ENCODE measurements around the gene RFTN1.

RFTN1 gene

DNA sequence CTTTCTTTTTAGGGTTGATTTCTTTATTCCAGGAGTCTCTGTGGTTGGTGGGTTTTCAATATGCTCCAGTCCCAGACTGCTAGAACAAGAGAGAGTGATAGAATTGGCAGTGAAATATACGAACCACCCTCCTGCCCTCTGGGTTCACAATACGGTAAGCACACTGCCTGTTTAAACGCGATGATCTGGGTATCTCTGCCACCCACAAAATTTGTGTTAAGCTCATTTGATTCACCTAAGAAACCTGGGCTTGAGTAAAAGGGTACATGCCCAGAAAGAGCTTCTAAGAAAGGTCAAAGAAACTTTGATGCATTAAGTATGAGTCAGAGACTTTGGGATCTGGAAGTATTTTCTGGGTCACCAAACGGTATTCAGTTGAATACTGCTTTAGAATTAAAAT lies 218.7 kb downstream of the RFTN1 start:
- H3K9ac ChIP-seq (ENCODE audit: low read depth, low read length, poor library complexity, severe bottlenecking) = no peak overlapping the region
- no peaks in the 10 kb centered on the region for H3K27me3 ChIP-seq (ENCODE audit: insufficient read depth, low read length, poor library complexity, severe bottlenecking)
- peaks cover 7% of the 10 kb centered on the region; the same call in 1 of the 2 replicates for H3K79me2 ChIP-seq (ENCODE audit: insufficient read depth, low read length)
- TF ChIP-seq, protein P1, sequence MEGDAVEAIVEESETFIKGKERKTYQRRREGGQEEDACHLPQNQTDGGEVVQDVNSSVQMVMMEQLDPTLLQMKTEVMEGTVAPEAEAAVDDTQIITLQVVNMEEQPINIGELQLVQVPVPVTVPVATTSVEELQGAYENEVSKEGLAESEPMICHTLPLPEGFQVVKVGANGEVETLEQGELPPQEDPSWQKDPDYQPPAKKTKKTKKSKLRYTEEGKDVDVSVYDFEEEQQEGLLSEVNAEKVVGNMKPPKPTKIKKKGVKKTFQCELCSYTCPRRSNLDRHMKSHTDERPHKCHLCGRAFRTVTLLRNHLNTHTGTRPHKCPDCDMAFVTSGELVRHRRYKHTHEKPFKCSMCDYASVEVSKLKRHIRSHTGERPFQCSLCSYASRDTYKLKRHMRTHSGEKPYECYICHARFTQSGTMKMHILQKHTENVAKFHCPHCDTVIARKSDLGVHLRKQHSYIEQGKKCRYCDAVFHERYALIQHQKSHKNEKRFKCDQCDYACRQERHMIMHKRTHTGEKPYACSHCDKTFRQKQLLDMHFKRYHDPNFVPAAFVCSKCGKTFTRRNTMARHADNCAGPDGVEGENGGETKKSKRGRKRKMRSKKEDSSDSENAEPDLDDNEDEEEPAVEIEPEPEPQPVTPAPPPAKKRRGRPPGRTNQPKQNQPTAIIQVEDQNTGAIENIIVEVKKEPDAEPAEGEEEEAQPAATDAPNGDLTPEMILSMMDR (conservative IDR thresholded peaks at IDR 0.05; ENCODE audit: low read length) = no peak
- no peak for TF ChIP-seq EZH2phosphoT487 (IDR thresholded peaks at IDR 0.05; ENCODE audit: borderline replicate concordance)
- peaks cover 9% of the 10 kb centered on the region; the same call in 1 of the 2 replicates for H3F3A ChIP-seq (ENCODE audit: low read depth)
- no peak overlapping the region for H3K4me2 ChIP-seq (ENCODE audit: low read depth, low read length, poor library complexity, severe bottlenecking)
- no peak overlapping the region for H3K4me3 ChIP-seq (ENCODE audit: low read length, poor library complexity, severe bottlenecking)
- H4K20me1 ChIP-seq (ENCODE audit: insufficient read depth, low read length, poor library complexity, severe bottlenecking) = no peaks in the 10 kb centered on the region
- no peaks in the 10 kb centered on the region for H3K9me2 ChIP-seq (replicated peaks; ENCODE audit: low read depth, low read length)
- H3K9me3 ChIP-seq (ENCODE audit: insufficient read depth, low read depth, low read length) = peaks cover 15% of the 10 kb centered on the region; the same call in 1 of the 2 replicates
- H3K4me1 ChIP-seq (ENCODE audit: insufficient read depth, low read length, poor library complexity, severe bottlenecking) = peaks cover 19% of the 10 kb centered on the region
- H3K36me3 ChIP-seq (ENCODE audit: insufficient read depth, low read length) = peaks cover 51% of the 10 kb centered on the region
- no peak overlapping the region for H2AFZ ChIP-seq (ENCODE audit: low read length)

- Histone ChIP-seq H3K79me2 (ENCODE audit: insufficient read depth, low read length) (peaks cover 7% of the 10 kb centered on the region; the same call in 1 of the 2 replicates), H3K9ac (ENCODE audit: low read depth, low read length, poor library complexity, severe bottlenecking) (peak overlapping the region; percentile 30), H3K9me2 (replicated peaks; ENCODE audit: low read depth, low read length) (no peaks in the 10 kb centered on the region), H3F3A (ENCODE audit: low read depth) (peaks cover 9% of the 10 kb centered on the region; the same call in 1 of the 2 replicates), H3K4me1 (ENCODE audit: insufficient read depth, low read length, poor library complexity, severe bottlenecking) (peaks cover 22% of the 10 kb centered on the region), H3K27me3 (ENCODE audit: insufficient read depth, low read length, poor library complexity, severe bottlenecking) (no peaks in the 10 kb centered on the region), H2AFZ (ENCODE audit: low read length) (no peak overlapping the region), H3K36me3 (ENCODE audit: insufficient read depth, low read length) (peaks cover 37% of the 10 kb centered on the region), H3K9me3 (ENCODE audit: insufficient read depth, low read depth, low read length) (peaks cover 9% of the 10 kb centered on the region; the same call in 1 of the 2 replicates), H3K4me2 (ENCODE audit: low read depth, low read length, poor library complexity, severe bottlenecking) (peak overlapping the region; percentile 74), H3K4me3 (ENCODE audit: low read length, poor library complexity, severe bottlenecking) (peak overlapping the region; percentile 48), H4K20me1 (ENCODE audit: insufficient read depth, low read length, poor library complexity, severe bottlenecking) (no peaks in the 10 kb centered on the region)
- TF ChIP-seq, protein P1 (conservative IDR thresholded peaks at IDR 0.05; ENCODE audit: low read length) = no peak
- no peak for TF ChIP-seq EZH2phosphoT487 (IDR thresholded peaks at IDR 0.05; ENCODE audit: borderline replicate concordance)
Observed at GRCh38 chr3:16290827-16291196, 222.7 kb downstream of the RFTN1 start.

DNA sequence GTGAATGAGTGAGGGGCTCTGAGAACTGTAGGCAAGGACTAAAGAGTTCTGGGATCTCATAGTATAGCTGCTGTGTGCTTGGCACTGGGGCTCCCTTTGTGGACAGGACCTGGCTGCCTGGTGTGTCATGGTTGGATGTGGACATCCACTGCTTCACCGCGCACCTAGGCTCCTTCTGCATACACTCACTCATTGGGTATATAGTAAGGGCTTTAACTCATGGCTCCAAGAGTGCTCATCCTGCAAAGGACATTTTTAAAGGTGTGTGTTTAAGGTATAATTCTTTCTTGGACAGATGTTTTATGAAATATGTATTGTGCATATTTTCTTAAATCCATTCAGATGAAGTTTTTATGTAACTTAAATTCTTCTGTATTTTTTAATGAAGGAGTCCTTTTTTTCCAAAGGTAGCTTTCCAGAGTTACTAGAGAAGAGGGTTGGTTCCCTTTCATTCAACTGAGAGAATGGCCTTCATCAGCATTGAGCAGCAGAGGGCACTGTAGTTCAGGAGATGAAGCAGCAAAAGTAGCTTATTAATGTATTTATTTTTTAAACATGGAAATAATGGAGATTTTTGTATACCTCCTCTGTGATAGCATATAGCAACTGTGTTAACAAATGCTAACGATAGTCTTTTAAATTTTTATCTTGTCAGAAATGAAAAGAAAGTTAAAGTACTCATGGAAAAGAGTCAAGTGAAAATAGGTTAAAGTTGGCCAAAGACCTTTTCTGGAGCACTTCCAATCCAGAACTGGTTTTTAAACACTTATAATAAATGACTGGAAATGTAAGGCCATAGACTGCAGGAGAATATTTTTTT lies 223.3 kb downstream of the RFTN1 start:
- peaks cover 22% of the 10 kb centered on the region for H3K4me1 ChIP-seq (ENCODE audit: insufficient read depth, low read length, poor library complexity, severe bottlenecking)
- H3K4me3 ChIP-seq (ENCODE audit: low read length, poor library complexity, severe bottlenecking) = peak overlapping the region; percentile 48
- no peak for TF ChIP-seq EZH2phosphoT487 (IDR thresholded peaks at IDR 0.05; ENCODE audit: borderline replicate concordance)
- TF ChIP-seq, protein P1 (conservative IDR thresholded peaks at IDR 0.05; ENCODE audit: low read length) = peak; percentile 97
- no peaks in the 10 kb centered on the region for H3K27me3 ChIP-seq (ENCODE audit: insufficient read depth, low read length, poor library complexity, severe bottlenecking)
- H4K20me1 ChIP-seq (ENCODE audit: insufficient read depth, low read length, poor library complexity, severe bottlenecking) = no peaks in the 10 kb centered on the region
- H3K36me3 ChIP-seq (ENCODE audit: insufficient read depth, low read length) = peaks cover 31% of the 10 kb centered on the region
- H3K9me3 ChIP-seq (ENCODE audit: insufficient read depth, low read depth, low read length) = peaks cover 9% of the 10 kb centered on the region; the same call in 1 of the 2 replicates
- H2AFZ ChIP-seq (ENCODE audit: low read length) = no peak overlapping the region
- H3K79me2 ChIP-seq (ENCODE audit: insufficient read depth, low read length) = peaks cover 7% of the 10 kb centered on the region; the same call in 1 of the 2 replicates
- H3K4me2 ChIP-seq (ENCODE audit: low read depth, low read length, poor library complexity, severe bottlenecking) = peak overlapping the region; percentile 74
- H3F3A ChIP-seq (ENCODE audit: low read depth) = peaks cover 9% of the 10 kb centered on the region; the same call in 1 of the 2 replicates
- H3K9me2 ChIP-seq (replicated peaks; ENCODE audit: low read depth, low read length) = no peaks in the 10 kb centered on the region
- peak overlapping the region; percentile 30 for H3K9ac ChIP-seq (ENCODE audit: low read depth, low read length, poor library complexity, severe bottlenecking)

Measured in Loucy (cell line).